Esophagus muscularis mucosa (tissue), 4 donors: Measurements from ENCODE around the gene DENND2A.
"Not testable (repeated sequence)": the region's sequence is repeated elsewhere in the genome, so short reads cannot be mapped to it uniquely, and the experiment has no call there.

Experiments
- EP300 ChIP-seq: sonication (generic); formaldehyde crosslinking; IDR thresholded peaks from one replicate; pipeline ENCODE4 v1.6.1; 2017; ENCODE audit warnings: antibody characterized with exemption
- POLR2A ChIP-seq: fragments of 450-650 bp; IDR thresholded peaks from one replicate; pipeline ENCODE4 v1.6.1; 2017; ENCODE audit warnings: antibody characterized with exemption, moderate library complexity, mild to moderate bottlenecking, low read depth
- TF ChIP-seq, protein P1 (sequence below), 3 experiments: fragments of 200-600 bp in 2 of 3; fragments of 450-650 bp in 1 of 3; sonication (generic) in 2 of 3; IDR thresholded peaks; one replicate each; pipeline ENCODE4 v1.5.1; 2017 to 2019; ENCODE audit warnings: antibody characterized with exemption in 3 of 3, mild to moderate bottlenecking in 2 of 3, moderate library complexity in 1 of 3

DNA sequence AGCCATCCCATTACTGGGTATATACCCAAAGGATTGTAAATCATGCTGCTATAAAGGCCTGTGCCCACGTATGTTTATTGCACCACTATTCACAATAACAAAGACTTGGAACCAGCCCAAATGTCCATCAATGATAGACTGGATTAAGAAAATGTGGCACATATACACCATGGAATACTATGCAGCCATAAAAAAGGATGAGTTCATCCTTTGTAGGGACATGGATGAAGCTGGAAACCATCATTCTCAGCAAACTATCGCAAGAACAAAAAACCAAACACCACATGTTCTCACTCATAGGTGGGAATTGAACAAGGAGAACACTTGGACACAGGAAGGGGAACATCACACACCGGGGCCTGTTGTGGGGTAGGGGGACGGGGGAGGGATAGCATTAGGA is 111.2 kb downstream of the DENND2A start:
- TF ChIP-seq POLR2A, EP300: not testable (repeated sequence)
- TF ChIP-seq, protein P1, sequence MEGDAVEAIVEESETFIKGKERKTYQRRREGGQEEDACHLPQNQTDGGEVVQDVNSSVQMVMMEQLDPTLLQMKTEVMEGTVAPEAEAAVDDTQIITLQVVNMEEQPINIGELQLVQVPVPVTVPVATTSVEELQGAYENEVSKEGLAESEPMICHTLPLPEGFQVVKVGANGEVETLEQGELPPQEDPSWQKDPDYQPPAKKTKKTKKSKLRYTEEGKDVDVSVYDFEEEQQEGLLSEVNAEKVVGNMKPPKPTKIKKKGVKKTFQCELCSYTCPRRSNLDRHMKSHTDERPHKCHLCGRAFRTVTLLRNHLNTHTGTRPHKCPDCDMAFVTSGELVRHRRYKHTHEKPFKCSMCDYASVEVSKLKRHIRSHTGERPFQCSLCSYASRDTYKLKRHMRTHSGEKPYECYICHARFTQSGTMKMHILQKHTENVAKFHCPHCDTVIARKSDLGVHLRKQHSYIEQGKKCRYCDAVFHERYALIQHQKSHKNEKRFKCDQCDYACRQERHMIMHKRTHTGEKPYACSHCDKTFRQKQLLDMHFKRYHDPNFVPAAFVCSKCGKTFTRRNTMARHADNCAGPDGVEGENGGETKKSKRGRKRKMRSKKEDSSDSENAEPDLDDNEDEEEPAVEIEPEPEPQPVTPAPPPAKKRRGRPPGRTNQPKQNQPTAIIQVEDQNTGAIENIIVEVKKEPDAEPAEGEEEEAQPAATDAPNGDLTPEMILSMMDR (IDR thresholded peaks at IDR 0.05) = not testable (repeated sequence)
